Glutamatergic neuron (in vitro differentiated cells): ENCODE measurements around the gene AGRN. TPM values are rescaled to one million over a fixed set of nuclear protein-coding genes. Genes with fewer than 3 reads are reported as not detected.

Source experiments
- DNase-seq: peaks from one replicate; pipeline ENCODE4 v3.0.0; 2022
- H3K27ac Mint-ChIP-seq: one replicate; pipeline ENCODE4 v1.8.0; 2020; ENCODE audit warnings: mild to moderate bottlenecking, mixed read lengths, inconsistent platforms; ENCODE audit not compliant: unreplicated experiment
- H3K27me3 Mint-ChIP-seq: one replicate; pipeline ENCODE4 v1.8.0; 2020; ENCODE audit warnings: mild to moderate bottlenecking, moderate library complexity, mixed read lengths, inconsistent platforms; ENCODE audit not compliant: unreplicated experiment
- H3K36me3 Mint-ChIP-seq: one replicate; pipeline ENCODE4 v1.8.0; 2020; ENCODE audit warnings: mild to moderate bottlenecking, mixed read lengths, inconsistent platforms; ENCODE audit not compliant: unreplicated experiment
- H3K4me1 Mint-ChIP-seq: one replicate; pipeline ENCODE4 v1.8.0; 2020; ENCODE audit warnings: mild to moderate bottlenecking, low read depth, mixed read lengths, inconsistent platforms; ENCODE audit not compliant: unreplicated experiment
- H3K4me3 Mint-ChIP-seq: one replicate; pipeline ENCODE4 v1.8.0; 2020; ENCODE audit warnings: mild to moderate bottlenecking, mixed read lengths, inconsistent platforms; ENCODE audit not compliant: unreplicated experiment
- H3K9me3 Mint-ChIP-seq: one replicate; pipeline ENCODE4 v1.8.0; 2020; ENCODE audit warnings: mild to moderate bottlenecking, moderate library complexity, mixed read lengths, inconsistent platforms; ENCODE audit not compliant: unreplicated experiment
- CTCF ChIP-seq: fragments of 200-600 bp; sonication (generic); IDR thresholded peaks from one replicate; pipeline ENCODE4 v1.5.0; 2021; ENCODE audit not compliant: partially characterized antibody, unreplicated experiment
- total RNA-seq: library from RNA; stranded (reverse); fragmentation: NEBNext Ultra II Directional; extraction: Animal tissue kit (Norgen Biotek cat#: 25700); gene quantifications from one replicate; pipeline ENCODE4 v1.2.1, GENCODE V29; 2021; ENCODE audit not compliant: unreplicated experiment

The AGRN gene
- total RNA-seq, 1 donor from 2014 or later: 914 TPM

DNA sequence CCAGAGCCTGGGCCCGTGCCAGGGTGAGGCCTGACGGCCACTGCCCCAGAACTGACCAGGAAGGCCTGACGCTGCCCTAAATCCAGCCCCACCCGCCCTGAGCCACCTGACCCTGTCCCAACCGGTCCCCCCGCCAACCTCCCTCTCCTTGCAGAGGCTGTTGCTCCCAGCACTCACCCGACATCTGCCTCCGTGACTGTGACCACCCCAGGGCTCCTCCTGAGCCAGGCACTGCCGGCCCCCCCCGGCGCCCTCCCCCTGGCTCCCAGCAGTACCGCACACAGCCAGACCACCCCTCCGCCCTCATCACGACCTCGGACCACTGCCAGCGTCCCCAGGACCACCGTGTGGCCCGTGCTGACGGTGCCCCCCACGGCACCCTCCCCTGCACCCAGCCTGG lies 26.3 kb downstream of the AGRN start:
- H3K36me3 Mint-ChIP-seq: peaks cover 4% of the 10 kb centered on the region
- no peaks in the 10 kb centered on the region for H3K4me1 Mint-ChIP-seq
- no peak overlapping the region for H3K27ac Mint-ChIP-seq
- TF ChIP-seq CTCF: no peak
- peaks cover 11% of the 10 kb centered on the region for H3K9me3 Mint-ChIP-seq
- no peak for DNase-seq
- peaks cover 14% of the 10 kb centered on the region for H3K27me3 Mint-ChIP-seq
- no peak overlapping the region for H3K4me3 Mint-ChIP-seq

GRCh38 chr1:1046767-1047166 lies 26.8 kb downstream of the AGRN start:
- H3K27me3 Mint-ChIP-seq: peaks cover 14% of the 10 kb centered on the region
- no peak for TF ChIP-seq CTCF
- peaks cover 11% of the 10 kb centered on the region for H3K9me3 Mint-ChIP-seq
- no peak for DNase-seq
- H3K36me3 Mint-ChIP-seq: peaks cover 4% of the 10 kb centered on the region
- H3K4me1 Mint-ChIP-seq: no peaks in the 10 kb centered on the region
- no peak overlapping the region for H3K4me3 Mint-ChIP-seq
- H3K27ac Mint-ChIP-seq: no peak overlapping the region

DNA sequence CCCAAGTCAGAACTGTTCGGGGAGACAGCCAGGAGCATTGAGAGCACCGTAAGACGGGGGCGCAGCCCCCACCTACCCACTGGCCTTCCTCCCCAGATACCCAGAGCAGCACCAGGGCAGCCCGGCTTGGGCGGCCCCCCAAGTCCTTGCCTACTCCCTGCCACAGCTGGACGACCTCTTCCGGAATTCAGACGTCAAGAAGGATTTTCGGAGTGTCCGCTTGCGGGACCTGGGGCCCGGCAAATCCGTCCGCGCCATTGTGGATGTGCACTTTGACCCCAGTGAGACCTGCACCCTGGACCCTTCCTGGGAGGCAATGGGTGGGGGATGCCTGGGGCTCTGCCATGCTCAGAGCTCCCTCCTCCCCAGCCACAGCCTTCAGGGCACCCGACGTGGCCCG lies 27.5 kb downstream of the AGRN start:
- no peak for TF ChIP-seq CTCF
- H3K4me1 Mint-ChIP-seq: no peaks in the 10 kb centered on the region
- peaks cover 7% of the 10 kb centered on the region for H3K36me3 Mint-ChIP-seq
- no peak for DNase-seq
- H3K27ac Mint-ChIP-seq: no peak overlapping the region
- no peak overlapping the region for H3K4me3 Mint-ChIP-seq
- H3K27me3 Mint-ChIP-seq: peaks cover 16% of the 10 kb centered on the region
- H3K9me3 Mint-ChIP-seq: peaks cover 14% of the 10 kb centered on the region

DNA sequence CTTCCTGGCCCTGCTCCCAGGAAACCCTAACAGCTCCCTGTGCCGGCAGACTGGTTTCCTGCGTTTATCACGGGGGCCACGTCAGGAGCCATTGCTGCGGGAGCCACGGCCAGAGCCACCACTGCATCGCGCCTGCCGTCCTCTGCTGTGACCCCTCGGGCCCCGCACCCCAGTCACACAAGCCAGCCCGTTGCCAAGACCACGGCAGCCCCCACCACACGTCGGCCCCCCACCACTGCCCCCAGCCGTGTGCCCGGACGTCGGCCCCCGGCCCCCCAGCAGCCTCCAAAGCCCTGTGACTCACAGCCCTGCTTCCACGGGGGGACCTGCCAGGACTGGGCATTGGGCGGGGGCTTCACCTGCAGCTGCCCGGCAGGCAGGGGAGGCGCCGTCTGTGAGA lies 28.0 kb downstream of the AGRN start:
- Mint-ChIP-seq H3K27me3 (peaks cover 18% of the 10 kb centered on the region), H3K9me3 (peaks cover 16% of the 10 kb centered on the region), H3K4me3 (no peak overlapping the region), H3K27ac (no peak overlapping the region), H3K4me1 (no peaks in the 10 kb centered on the region), H3K36me3 (peaks cover 11% of the 10 kb centered on the region)
- no peak for TF ChIP-seq CTCF
- DNase-seq: no peak

DNA sequence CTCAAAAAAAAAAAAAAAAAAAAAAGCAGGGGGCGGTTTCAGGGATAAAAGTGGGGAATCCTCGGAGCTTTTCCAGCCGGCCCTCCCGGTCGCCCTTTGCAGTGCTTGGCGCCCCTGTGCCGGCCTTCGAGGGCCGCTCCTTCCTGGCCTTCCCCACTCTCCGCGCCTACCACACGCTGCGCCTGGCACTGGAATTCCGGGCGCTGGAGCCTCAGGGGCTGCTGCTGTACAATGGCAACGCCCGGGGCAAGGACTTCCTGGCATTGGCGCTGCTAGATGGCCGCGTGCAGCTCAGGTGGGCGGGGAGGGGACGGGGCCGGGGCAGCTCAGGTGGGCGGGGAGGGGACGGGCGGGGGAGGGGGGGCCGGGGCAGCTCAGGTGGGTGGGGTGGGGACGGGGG lies 28.8 kb downstream of the AGRN start:
- Mint-ChIP-seq H3K4me1 (no peaks in the 10 kb centered on the region), H3K4me3 (no peak overlapping the region), H3K36me3 (peaks cover 11% of the 10 kb centered on the region), H3K27me3 (peaks cover 18% of the 10 kb centered on the region), H3K9me3 (peaks cover 16% of the 10 kb centered on the region), H3K27ac (no peak overlapping the region)
- no peak for DNase-seq
- no peak for TF ChIP-seq CTCF
